Ascending aorta (tissue), 2 donors: ENCODE results near the gene STK32A. TPM values are rescaled to one million over a fixed set of nuclear protein-coding genes. Genes with fewer than 3 reads are reported as not detected.

Source experiments
- DNase-seq, 2 donors: peaks; one replicate each; pipeline ENCODE4 v3.0.0-alpha.2; 2019; ENCODE audit warnings: low spot score in 2 of 2
- H3K27ac ChIP-seq, 2 donors: fragments of 200-600 bp; sonication (generic); one replicate each; pipeline ENCODE4 v1.5.1; 2016 to 2017; ENCODE audit warnings: mild to moderate bottlenecking in 1 of 2
- H3K27me3 ChIP-seq: fragments of 200-600 bp; sonication (generic); one replicate; pipeline ENCODE4 v1.5.1; 2017
- H3K36me3 ChIP-seq, 2 donors: fragments of 200-600 bp; sonication (generic); one replicate each; pipeline ENCODE4 v1.5.1; 2016
- H3K4me1 ChIP-seq, 2 donors: fragments of 200-600 bp; sonication (generic); one replicate each; pipeline ENCODE4 v1.5.1; 2016 to 2017; ENCODE audit warnings: mild to moderate bottlenecking in 1 of 2
- H3K4me3 ChIP-seq, 2 donors: fragments of 200-600 bp; sonication (generic); one replicate each; pipeline ENCODE4 v1.5.1; 2016 to 2017; ENCODE audit warnings: mild to moderate bottlenecking in 1 of 2
- H3K9me3 ChIP-seq, 2 donors: fragments of 200-600 bp; sonication (generic); one replicate each; pipeline ENCODE4 v1.5.1; 2016
- intact Hi-C: fragments of 100-400 bp; cut with DNase I; formaldehyde crosslinking; loops from one replicate; pipeline ENCODE4 v1.15.1; 2023
- total RNA-seq: library from RNA; depleted of rRNA; stranded (reverse); fragments of >200 nt; gene quantifications from one replicate; pipeline ENCODE4 v1.1.0, GENCODE V29; 2016
- TF ChIP-seq, protein P1 (sequence below), 3 experiments: fragments of 200-600 bp in 2 of 3; fragments of 450-650 bp in 1 of 3; sonication (generic) in 2 of 3; IDR thresholded peaks; one replicate each; pipeline ENCODE4 v1.5.1; 2016 to 2019; ENCODE audit warnings: antibody characterized with exemption in 3 of 3, mild to moderate bottlenecking in 1 of 3, moderate library complexity in 1 of 3

STK32A gene
- total RNA-seq, 1 donor from 2014 or later, result 6.2 TPM

DNA sequence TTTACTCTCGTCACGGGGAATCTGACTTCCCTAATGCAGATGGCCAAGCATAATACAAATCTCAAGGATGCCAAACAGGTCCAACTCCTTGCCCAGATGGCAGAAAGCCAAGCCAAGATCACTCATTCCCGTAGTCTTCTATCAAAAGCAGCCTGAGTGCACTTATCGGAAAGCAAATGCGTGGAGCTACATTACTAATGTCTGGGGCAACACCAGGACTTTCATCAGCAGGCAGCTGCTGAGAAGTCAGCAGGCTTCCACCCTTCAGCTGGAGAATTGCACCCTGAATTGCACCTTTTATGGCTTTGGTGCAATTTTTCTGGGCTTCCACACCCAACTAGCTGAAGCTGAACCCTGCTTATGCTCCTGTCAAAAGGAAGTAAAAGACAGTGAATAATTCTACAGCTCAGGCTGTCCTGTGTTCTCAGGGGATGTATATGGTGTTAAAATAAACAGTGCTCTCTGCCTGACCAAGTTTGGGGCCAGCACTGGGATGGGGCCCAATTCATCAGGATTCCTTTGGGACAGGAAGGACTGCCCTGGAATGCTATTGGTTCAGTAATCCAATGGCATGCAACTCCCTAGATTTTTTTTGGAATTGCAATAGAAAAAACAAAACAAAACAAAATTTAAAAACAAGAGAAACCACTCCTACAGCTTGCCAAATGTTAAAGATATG is 182.4 kb downstream of the STK32A start:
- peaks cover 24 to 25% of the 10 kb centered on the region in 2 donors for H3K36me3 ChIP-seq
- intact Hi-C loops, result no loop called here
- peak; percentile 41 to 91 for DNase-seq
- H3K27ac ChIP-seq, result peak overlapping the region; percentile 81 to 98
- peak overlapping the region in 1 of 2 donors; percentile 19 for H3K4me3 ChIP-seq
- peaks cover 15 to 46% of the 10 kb centered on the region in 2 donors for H3K4me1 ChIP-seq
- H3K27me3 ChIP-seq, result no peaks in the 10 kb centered on the region
- TF ChIP-seq, protein P1, sequence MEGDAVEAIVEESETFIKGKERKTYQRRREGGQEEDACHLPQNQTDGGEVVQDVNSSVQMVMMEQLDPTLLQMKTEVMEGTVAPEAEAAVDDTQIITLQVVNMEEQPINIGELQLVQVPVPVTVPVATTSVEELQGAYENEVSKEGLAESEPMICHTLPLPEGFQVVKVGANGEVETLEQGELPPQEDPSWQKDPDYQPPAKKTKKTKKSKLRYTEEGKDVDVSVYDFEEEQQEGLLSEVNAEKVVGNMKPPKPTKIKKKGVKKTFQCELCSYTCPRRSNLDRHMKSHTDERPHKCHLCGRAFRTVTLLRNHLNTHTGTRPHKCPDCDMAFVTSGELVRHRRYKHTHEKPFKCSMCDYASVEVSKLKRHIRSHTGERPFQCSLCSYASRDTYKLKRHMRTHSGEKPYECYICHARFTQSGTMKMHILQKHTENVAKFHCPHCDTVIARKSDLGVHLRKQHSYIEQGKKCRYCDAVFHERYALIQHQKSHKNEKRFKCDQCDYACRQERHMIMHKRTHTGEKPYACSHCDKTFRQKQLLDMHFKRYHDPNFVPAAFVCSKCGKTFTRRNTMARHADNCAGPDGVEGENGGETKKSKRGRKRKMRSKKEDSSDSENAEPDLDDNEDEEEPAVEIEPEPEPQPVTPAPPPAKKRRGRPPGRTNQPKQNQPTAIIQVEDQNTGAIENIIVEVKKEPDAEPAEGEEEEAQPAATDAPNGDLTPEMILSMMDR (IDR thresholded peaks at IDR 0.05), result no peak
- H3K9me3 ChIP-seq, result no peaks in the 10 kb centered on the region

- intact Hi-C loops, result no loop called here
- no peaks in the 10 kb centered on the region for H3K27me3 ChIP-seq
- TF ChIP-seq, protein P1 (IDR thresholded peaks at IDR 0.05), result no peak
- peak overlapping the region; percentile 81 to 98 for H3K27ac ChIP-seq
- H3K9me3 ChIP-seq, result no peaks in the 10 kb centered on the region
- peaks cover 9 to 34% of the 10 kb centered on the region in 2 donors for H3K4me1 ChIP-seq
- H3K36me3 ChIP-seq, result peaks cover 23 to 32% of the 10 kb centered on the region in 2 donors
- no peak overlapping the region for H3K4me3 ChIP-seq
- DNase-seq, result no peak
Observed at GRCh38 chr5:147418613-147419012, 183.8 kb downstream of the STK32A start.

DNA sequence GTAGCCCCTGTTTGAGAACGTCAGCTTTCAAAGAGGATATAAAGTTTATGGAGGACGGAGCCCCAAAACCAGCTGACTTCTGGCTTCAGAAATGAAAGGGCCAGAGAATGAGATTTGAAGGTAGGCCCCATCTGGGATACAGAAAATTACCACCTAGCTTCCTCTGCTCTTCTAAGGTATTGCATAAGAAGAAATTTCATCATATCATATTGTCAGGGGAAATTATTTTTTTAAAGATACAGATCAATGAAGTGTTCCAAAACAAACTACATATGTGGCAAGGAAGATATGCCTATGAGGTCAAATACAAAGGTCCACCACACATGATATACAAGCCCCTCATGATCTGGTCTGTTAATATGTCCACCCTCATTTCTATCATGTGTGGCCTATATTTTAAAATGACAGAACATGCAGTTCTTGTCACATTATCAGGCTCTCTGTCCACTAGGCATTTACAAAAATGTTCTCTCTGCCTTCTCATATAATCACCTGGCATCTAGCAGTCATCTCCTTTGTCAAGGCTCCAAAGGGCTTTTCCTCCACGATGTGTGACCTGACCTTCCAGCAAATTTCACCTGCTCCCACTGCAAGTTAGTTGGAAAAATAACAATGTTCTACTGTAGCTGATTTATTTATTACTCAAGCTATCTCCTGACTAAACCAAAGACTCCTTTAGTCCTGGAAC is 192.0 kb downstream of the STK32A start:
- H3K27me3 ChIP-seq, result no peaks in the 10 kb centered on the region
- no peaks in the 10 kb centered on the region for H3K9me3 ChIP-seq
- peaks cover 0 to 25% of the 10 kb centered on the region in 2 donors for H3K4me1 ChIP-seq
- intact Hi-C loops, result no loop called here
- peak overlapping the region; percentile 37 to 67 for H3K27ac ChIP-seq
- DNase-seq, result no peak
- H3K4me3 ChIP-seq, result no peak overlapping the region
- TF ChIP-seq, protein P1 (IDR thresholded peaks at IDR 0.05), result no peak
- peaks cover 0 to 12% of the 10 kb centered on the region in 2 donors for H3K36me3 ChIP-seq

DNA sequence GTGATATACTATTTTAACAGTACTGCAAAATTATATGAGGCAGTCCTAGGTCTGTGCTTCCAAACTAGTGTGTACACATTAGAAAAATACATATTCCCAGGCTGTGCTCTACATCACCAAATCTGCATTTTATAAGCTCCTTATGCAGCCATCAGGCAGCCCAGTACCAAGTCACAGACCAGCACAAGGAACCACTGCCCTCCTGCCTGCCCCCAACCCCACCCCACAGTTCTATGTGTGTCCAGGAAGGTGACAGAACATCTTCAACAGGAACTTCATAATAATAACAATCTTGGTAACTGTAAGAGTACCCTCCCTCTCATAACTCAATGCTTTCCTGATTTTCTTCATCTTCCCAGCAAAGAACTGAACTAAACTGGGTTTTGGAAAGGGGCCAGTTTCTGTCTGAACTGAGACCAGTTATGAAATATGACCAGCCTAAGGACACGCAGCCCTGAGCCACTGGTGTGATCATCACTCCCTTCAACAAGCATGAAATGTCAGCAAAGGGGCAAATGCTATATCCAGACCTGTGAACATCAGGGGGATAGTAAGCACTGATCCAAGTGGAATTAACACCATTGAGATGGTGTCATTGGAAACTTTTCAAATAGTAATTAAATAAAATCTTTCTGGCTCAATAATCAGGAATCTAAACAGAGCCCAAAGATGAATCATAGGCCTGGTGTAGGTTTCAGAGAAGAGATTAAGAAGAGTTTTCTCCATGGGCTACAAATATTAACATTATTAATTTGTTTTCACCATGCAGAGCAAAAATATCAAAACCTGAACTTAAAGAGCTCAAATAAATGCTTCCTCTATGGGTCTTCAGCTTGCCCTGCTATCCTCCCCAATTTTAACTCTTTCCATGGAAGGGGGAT is 192.9 kb downstream of the STK32A start:
- TF ChIP-seq, protein P1 (IDR thresholded peaks at IDR 0.05), result no peak
- H3K9me3 ChIP-seq, result no peaks in the 10 kb centered on the region
- H3K4me3 ChIP-seq, result no peak overlapping the region
- no peaks in the 10 kb centered on the region for H3K27me3 ChIP-seq
- H3K27ac ChIP-seq, result peak overlapping the region; percentile 37 to 67
- peaks cover 0 to 7% of the 10 kb centered on the region in 2 donors for H3K36me3 ChIP-seq
- intact Hi-C loops, result no loop called here
- DNase-seq, result no peak
- peaks cover 0 to 29% of the 10 kb centered on the region in 2 donors for H3K4me1 ChIP-seq

DNA sequence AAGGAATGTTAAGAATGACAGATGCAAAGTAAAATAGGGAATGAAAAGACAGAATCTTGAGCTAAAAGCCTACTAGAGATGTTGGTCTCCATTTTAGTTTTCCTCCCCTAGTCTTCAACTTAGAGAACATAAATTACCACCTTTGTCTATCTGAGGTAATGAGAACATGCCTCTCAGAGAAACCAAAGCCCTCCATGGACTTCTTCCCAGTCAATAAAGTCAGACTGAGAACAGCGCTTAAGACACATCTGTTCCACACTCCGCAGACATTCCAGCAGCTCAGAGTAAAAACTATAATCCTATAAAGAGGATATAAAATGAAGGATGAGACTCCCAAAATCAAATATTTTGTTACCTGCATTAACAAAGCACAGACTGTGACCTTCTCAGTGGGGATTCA is 195.8 kb downstream of the STK32A start:
- no peaks in the 10 kb centered on the region for H3K27me3 ChIP-seq
- TF ChIP-seq, protein P1 (IDR thresholded peaks at IDR 0.05), result no peak
- intact Hi-C loops, result loop anchor here (2.0 kb wide), 1 partner anchor 16 kb away; no protein-coding TSS in a partner anchor
- peak overlapping the region; percentile 62 to 72 for H3K27ac ChIP-seq
- no peaks in the 10 kb centered on the region for H3K9me3 ChIP-seq
- peaks cover 0 to 40% of the 10 kb centered on the region in 2 donors for H3K4me1 ChIP-seq
- H3K4me3 ChIP-seq, result no peak overlapping the region
- H3K36me3 ChIP-seq, result no peaks in the 10 kb centered on the region
- no peak for DNase-seq
